Raji (cell line): Measurements from ENCODE around the gene KLHL34.

Experiments
- POLR2A ChIP-seq: IDR thresholded peaks from 2 replicates; pipeline ENCODE4 v1.6.1; 2011; ENCODE audit warnings: low read depth, low read length, control low read depth; ENCODE audit not compliant: insufficient read depth

KLHL34 gene, protein sequence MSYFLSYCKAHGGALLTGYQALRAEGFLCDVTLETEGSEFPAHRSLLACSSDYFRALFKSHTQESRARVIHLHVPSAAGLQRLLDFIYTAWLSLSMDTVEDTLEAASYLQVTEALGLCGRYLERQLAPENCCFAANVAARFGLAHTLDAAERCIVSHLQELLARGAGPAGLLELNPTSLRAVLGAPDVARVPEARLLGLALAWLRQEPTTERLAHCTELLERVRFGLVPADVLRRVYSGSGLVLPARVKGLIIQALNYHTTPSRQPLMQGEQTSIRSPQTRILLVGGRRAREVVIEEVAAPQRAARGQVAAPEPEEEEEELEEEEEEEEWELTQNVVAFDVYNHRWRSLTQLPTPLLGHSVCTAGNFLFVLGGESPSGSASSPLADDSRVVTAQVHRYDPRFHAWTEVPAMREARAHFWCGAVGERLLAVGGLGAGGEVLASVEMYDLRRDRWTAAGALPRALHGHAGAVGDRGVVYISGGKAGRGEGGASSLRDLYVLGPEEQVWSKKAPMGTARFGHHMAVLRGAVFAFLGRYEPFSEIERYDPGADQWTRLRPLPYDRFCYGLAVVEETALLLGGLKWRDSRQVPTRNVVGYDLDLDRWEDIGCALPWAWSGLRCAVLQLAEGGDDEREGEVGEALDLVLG

DNA sequence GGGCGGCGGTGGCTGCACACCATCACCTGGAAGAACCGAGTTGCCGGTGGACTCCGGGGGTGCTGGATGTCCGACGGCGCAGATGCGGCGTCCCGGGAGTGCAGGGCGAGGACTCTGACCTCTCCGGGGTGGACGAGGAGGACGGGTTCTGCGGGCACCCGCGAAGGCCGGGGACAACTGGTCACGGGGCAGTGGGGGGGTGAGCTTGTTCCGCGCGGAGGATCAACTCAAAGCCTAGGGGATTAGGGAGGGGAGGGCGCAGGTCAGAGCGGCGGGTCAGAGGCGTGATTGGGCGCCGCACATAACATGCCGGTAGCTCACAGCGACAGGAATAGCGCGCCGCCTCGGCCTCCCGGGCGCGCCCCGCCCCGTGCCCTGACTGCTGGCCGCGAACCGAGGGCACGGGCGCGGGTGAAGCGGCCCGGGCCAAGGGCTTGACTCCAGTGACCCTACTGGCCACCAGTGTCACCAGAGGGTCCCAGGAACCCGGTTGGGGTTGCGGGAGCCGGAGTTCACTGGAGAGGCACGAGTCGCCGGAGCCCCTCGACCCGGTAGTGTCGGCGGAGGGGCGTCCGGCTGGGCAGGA lies at the start of gene KLHL34:
KLHL34 (minus strand) TSS at position 179 of the 586 bp plus-strand sequence. CDS start 542 bp downstream, outside the sequence.
- no peak for TF ChIP-seq POLR2A

DNA sequence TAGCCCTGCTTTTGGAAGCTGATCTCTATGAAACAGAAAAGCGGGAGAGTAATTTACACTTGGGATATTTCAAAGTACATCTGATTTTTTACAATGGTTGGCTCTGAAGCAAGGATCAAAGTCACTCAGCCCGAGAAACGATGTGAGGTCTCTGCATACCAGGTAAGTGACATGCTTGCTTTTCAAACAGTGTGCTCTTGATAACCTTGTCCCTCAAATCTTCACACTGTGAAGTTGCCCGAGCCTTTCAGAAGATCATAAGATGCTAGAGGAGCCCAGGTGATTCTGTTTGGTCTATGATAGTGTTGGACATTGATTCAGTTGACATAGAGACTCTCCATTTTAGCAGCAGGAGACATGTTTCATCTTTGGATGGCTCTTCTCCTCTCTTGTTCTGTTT lies 47.1 kb upstream of the KLHL34 start:
- TF ChIP-seq POLR2A = no peak

DNA sequence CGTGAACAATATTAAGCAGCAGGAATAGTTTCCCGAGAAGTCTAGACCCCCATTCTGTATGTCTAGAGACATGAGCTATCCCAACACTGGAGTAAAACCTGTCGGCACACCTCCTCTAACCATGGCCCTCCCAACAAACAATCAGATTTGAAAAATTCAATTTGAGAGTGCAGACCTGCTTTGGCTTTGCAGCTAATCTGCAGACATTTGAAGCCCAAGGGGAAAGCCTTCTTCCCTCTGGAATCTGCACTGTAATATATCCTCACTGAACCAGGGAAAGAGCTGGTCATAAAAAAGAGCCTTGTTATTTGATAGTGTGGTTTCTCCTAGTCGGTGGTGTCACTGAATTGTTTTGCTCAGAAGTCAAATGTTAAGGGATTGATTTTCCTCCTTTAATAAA lies 44.6 kb upstream of the KLHL34 start:
- TF ChIP-seq POLR2A = no peak

DNA sequence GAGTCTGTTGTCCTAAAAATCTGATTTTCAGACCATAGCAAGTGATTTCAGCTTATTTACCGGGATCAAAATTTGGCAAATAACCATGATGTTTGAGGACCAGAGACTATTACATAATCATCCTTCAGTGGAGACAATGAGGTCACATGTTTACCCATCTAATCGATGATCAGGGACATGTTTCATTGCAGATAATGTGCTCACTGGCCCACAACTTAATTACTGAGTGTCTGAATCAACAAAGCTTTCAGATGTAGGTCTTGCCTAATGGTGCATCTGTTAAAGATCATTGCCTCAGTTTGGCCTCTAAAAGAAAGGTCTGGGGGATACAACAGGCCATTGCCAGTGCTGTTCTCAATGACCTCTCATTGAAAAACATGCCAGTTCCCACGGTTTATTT lies 42.8 kb upstream of the KLHL34 start:
- TF ChIP-seq POLR2A = no peak

DNA sequence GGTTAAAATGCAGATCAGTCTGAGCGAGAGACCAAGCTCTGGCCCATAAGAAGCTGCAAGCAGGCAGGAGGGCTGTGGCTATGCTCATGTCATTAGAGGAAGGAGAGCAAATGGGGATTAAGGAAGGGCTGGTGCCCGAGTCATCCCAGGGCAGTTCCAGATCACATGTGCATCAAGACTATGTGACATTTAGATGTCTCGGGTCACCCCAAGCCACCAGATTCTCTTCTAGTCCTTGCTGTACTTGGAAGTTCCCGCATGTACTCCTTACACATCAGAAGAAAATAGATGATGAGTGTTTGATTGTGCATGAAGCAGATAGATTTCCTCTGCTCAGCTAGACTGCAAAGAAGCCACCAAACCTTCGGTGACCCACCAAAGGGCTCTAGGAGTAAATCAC lies 42.1 kb upstream of the KLHL34 start:
- no peak for TF ChIP-seq POLR2A

DNA sequence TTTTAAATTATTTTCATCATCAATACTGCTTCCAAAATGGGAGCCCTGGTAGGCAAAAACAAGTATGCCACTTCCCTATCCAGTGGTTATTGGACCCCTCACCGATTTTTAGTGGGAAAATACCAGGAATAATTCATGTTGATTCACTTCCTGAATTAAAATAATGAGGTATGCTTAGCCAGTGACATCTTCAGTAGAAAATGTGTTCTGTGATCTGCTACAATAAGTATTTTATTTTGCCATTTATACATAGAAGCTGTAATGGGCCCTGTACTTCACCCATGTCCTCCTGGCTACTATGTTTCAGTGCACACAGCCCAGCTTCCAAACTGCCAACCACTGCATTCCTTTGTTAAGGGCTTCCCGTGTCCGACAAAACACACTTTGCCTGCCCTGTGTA lies 41.0 kb upstream of the KLHL34 start:
- TF ChIP-seq POLR2A = no peak

DNA sequence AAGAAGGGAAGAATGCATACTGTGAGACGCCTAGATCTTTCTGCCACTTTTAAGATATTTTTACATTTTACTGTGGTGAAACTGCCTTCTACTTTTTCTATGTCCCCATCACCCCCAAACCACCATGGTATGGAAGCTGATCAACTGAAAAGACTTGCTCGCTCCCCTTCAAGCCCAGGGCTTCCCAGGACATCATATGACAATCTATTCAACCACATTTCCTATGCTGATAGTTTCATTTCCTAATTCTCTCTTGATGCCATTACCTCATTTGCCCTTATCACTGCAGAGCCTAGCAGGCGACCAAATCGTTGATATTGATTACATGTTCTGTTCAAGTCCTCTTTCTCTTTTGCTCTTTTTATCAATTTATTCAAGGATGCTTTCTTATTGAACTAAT lies 40.1 kb upstream of the KLHL34 start:
- TF ChIP-seq POLR2A = no peak

DNA sequence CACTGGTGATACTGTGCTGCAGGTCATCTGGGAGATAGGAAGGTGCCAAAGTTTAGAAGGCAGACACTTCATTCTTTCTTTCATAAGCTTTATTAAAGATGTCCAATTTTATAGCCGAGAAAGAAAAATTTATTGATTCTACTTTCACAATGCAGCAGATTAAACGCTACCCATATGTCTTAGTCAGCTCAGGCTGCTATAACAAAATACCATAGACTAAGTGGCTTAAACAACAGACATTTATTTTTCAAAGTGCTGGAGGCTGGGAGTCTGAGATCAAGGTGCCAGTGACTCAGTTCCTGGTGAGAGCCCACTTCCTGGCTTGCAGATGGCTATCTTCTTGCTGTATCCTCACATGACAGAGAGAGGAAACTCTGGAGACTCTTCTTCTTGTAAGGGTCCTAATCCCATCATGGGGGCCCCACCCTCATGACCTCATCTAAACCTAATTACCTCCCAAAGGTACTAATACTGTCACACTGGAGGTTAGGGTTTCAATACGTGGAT lies 33.4 kb upstream of the KLHL34 start:
- TF ChIP-seq POLR2A = no peak

DNA sequence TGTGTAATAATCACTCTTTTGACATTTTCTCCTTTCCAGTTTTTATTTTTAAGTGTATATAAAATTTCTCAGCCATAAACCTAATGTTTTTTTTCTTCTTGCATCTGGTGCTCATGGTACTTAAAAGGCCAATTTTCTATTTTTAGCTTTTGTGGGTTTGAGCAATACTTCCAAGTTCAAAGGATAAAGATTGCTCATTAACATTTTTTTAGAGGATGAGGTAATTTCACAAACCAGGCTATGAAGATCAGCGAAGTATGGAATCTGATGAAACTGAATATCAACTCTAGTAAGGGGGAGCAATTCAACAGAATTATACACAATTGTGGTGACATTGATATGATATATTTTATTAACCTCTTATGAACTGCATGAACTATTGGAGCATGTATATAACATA lies 25.8 kb upstream of the KLHL34 start:
- TF ChIP-seq POLR2A = no peak

DNA sequence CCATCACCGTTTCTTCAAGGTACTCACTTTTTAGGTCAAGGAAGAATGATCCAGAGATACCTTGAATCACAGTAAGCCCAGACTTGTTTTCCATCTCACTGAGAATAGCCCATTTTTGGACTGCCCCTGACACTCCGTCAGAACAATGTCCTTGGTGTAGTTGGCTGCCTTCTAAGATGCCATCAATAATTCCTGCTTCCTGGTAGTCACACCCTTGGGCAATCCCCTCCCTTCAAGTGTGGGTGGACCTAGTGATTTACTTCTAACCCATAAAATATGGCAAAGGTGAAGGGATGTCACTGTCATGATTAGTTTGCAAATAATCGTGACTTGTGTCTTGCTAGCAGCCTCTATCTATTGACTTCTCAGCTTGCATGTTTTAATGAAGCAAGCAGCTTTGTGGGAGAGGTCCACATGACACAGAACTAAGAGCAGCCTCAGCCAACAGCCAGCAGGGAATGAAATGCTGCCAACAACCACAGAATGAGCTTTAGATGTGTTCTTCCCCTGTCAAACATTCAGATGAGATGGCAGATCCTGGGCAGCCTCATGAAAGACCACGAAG lies 20.0 kb upstream of the KLHL34 start:
- TF ChIP-seq POLR2A = no peak

DNA sequence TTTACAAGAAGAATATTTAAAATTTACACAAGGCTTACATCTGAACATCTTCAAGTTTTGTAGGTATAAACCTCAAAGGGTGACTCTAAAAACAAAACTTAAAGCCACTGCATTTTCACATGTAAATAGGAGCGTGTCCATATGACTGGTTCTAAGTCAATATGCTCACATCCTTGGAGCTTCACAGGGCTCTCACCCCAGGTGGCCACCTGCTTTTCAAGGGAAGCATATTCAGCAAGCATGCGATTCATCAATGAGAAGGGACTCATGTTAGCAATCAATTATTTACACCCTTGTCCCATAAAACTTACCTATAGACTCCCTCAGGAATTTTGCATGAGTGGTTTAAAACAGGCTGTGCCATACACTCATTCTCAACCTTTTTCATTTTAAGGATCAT lies 17.8 kb upstream of the KLHL34 start:
- TF ChIP-seq POLR2A = no peak

DNA sequence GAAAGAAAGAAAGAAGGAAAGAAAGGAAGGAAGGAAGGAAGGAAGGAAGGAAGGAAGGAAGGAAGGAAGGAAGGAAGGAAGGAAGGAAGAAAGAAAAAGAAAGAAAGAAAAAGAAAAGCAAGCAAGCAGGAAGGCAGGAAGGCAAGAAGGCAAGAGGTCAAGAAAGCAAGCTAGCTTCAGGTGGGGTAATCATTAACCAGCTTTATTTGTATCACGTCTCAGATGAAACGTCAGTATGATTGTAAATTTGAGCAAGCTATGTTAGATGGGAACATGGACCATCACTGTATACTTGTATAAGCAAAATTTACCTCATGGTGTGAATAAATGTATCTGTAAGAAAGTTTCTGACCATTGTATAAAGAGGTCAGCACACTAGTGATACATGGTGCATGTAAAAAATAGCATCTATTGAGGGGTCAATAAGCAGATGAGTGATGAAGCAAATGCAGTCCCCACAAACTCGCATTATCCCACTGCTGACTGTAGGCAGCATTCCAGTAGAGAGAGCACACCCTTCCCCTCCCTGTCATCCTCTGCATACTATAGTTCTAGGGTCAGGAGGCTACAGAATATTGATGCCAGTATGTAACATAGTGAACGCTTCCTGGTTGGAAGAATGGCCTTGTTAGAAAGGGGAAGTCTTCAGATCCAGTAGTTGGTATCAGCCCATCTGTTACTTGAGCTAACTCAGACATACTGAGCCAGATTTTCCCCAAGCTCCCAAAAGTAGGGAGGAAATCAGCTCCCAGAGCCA lies 16.5 kb upstream of the KLHL34 start:
- no peak for TF ChIP-seq POLR2A

DNA sequence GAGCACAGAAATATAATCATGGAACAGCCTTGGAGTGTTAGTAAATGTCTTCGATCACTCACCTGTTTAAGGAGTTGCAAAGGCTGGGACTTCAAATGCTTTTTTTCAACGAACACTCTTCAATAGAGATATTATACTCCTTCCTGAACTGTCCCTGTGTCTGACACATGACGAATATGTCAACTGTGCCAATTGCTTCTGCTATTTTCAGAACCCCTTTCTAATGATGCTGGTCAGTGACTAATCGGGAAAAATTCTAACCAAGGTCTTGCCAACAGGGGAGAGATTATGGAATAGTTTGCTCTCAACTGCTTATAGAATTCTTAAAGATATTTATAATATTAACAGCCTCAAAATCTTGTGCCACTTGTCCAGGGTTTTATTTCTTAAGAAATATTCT lies 8.5 kb upstream of the KLHL34 start:
- no peak for TF ChIP-seq POLR2A

DNA sequence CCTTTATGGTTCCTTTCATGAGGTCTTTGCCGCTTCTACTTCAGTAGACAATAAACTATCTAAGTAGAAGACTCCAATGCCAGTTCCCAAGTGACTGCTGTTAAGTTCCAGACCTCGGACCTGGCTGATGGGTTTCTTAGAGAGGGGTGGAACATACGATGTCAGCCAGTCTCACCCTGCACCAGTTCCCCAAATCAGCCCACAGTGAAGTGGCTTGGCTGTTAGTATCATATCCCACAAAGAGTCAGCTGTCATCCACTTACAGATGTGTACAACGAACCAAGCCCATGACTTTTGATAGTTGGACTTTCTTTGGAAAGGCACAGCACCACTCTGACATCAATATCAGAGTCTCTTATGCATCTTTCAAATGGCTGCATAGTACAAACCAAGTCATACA lies 8.1 kb upstream of the KLHL34 start:
- no peak for TF ChIP-seq POLR2A

DNA sequence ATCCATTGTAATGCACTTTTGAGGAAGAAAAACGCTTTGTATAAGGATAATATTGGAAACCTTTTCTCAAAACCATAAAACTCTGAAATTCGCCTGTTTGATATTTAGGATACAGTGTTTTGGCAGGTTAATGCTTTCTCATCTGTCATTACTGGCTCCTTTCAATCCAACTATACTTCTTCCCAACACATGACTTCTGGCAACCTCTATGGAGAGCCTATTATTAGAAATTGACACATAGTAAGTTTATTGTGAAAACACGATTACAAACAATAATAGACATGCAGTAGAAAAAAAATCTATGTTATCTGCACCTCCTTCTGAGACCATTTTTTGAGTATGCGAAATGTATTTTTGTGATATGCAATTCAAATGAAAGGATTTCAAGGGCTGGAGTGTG lies 4.6 kb upstream of the KLHL34 start:
- TF ChIP-seq POLR2A = no peak
